ENCODE results near the gene RPL28.

RPL28 gene

GRCh38 chr19:55353803-55354697 lies 31.7 kb upstream of the RPL28 start:
- no peak for DNase-seq (ENCODE audit: low read depth)

GRCh38 chr19:55354698-55355212 lies 31.0 kb upstream of the RPL28 start, which contains the start of gene COX6B2:
Gene COX6B2 (minus strand): TSS chr19:55354719. CDS start chr19:55354521, 198 bp downstream.
- DNase-seq (ENCODE audit: low read depth) = no peak

GRCh38 chr19:55355213-55355821 lies 30.4 kb upstream of the RPL28 start:
- DNase-seq (ENCODE audit: low read depth) = no peak

GRCh38 chr19:55358493-55358892 lies 27.2 kb upstream of the RPL28 start:
- DNase-seq (ENCODE audit: low read depth) = no peak

GRCh38 chr19:55358943-55359908 lies 26.5 kb upstream of the RPL28 start:
- no peak for DNase-seq (ENCODE audit: low read depth)

GRCh38 chr19:55360902-55361301 lies 24.8 kb upstream of the RPL28 start:
- no peak for DNase-seq (ENCODE audit: low read depth)

GRCh38 chr19:55362174-55362989 lies 23.4 kb upstream of the RPL28 start:
- no peak for DNase-seq (ENCODE audit: low read depth)

- DNase-seq (ENCODE audit: low read depth) = no peak
Measured at GRCh38 chr19:55362990-55363716, 22.6 kb upstream of the RPL28 start, which contains the start of gene GARIN5B. Gene GARIN5B (minus strand): TSS chr19:55363260. CDS start chr19:55363066, 194 bp downstream.

- DNase-seq (ENCODE audit: low read depth) = no peak
Measured at GRCh38 chr19:55365245-55365644, 20.5 kb upstream of the RPL28 start.

- no peak for DNase-seq (ENCODE audit: low read depth)
Measured at GRCh38 chr19:55365964-55366363, 19.8 kb upstream of the RPL28 start.

- DNase-seq (ENCODE audit: low read depth) = no peak
Measured at GRCh38 chr19:55366790-55367189, 18.9 kb upstream of the RPL28 start.

- DNase-seq (ENCODE audit: low read depth) = no peak
Measured at GRCh38 chr19:55368106-55368505, 17.6 kb upstream of the RPL28 start.

GRCh38 chr19:55368701-55369563 lies 16.8 kb upstream of the RPL28 start:
- no peak for DNase-seq (ENCODE audit: low read depth)

GRCh38 chr19:55369653-55370304 lies 16.0 kb upstream of the RPL28 start:
- DNase-seq (ENCODE audit: low read depth) = no peak

- DNase-seq (ENCODE audit: low read depth) = no peak
Measured at GRCh38 chr19:55370305-55370988, 15.3 kb upstream of the RPL28 start, which contains the start of gene IL11. Gene IL11 (minus strand): TSS chr19:55370463. CDS start chr19:55370310, 153 bp downstream.

- no peak for DNase-seq (ENCODE audit: low read depth)
Measured at GRCh38 chr19:55372316-55373081, 13.2 kb upstream of the RPL28 start.

GRCh38 chr19:55373306-55373992 lies 12.3 kb upstream of the RPL28 start:
- no peak for DNase-seq (ENCODE audit: low read depth)

All from stromal cell of bone marrow (primary cell).